SU-DHL-6 (cell line): ENCODE measurements around the gene RHCG.

Experiments
- H2AFZ ChIP-seq: fragments of 200-600 bp; sonication (generic); 2 replicates; pipeline ENCODE4 v1.6.1; 2014; ENCODE audit warnings: low read depth, mild to moderate bottlenecking, moderate library complexity, mixed read lengths, antibody characterized with exemption, low read length; ENCODE audit not compliant: severe bottlenecking
- H3F3A ChIP-seq: fragments of 200-600 bp; shearing (Covaris generic); 2 replicates; pipeline ENCODE4 v1.6.0; 2016; ENCODE audit warnings: antibody characterized with exemption, mild to moderate bottlenecking; ENCODE audit not compliant: insufficient read depth
- H3K27ac ChIP-seq: fragments of 200-600 bp; sonication (generic); 2 replicates; pipeline ENCODE4 v1.5.1; 2016; ENCODE audit warnings: low read depth, mild to moderate bottlenecking, low read length, moderate library complexity, mixed read lengths
- H3K27me3 ChIP-seq: fragments of 200-600 bp; sonication (generic), shearing (Covaris generic); 2 replicates; pipeline ENCODE4 v1.6.0; 2014; ENCODE audit warnings: mild to moderate bottlenecking, low read length
- H3K36me3 ChIP-seq: fragments of 200-600 bp; sonication (generic); 2 replicates; pipeline ENCODE4 v1.6.1; 2014; ENCODE audit warnings: mild to moderate bottlenecking, low read length, mixed read lengths
- H3K4me2 ChIP-seq: fragments of 300-600, 200-600 bp; shearing (Covaris generic), sonication (generic); 2 replicates; pipeline ENCODE4 v1.6.0; 2014; ENCODE audit warnings: low read length, low read depth, mild to moderate bottlenecking; ENCODE audit not compliant: poor library complexity, severe bottlenecking
- H3K4me3 ChIP-seq: fragments of 200-600 bp; sonication (generic); 2 replicates; pipeline ENCODE4 v1.5.1; 2014; ENCODE audit warnings: antibody characterized with exemption, low read length, mild to moderate bottlenecking, mixed read lengths; ENCODE audit not compliant: insufficient read depth, poor library complexity, severe bottlenecking
- H3K79me2 ChIP-seq: fragments of 200-600 bp; sonication (generic); 2 replicates; pipeline ENCODE4 v1.6.1; 2014; ENCODE audit warnings: mild to moderate bottlenecking, low read length, moderate library complexity; ENCODE audit not compliant: insufficient read depth
- H3K9ac ChIP-seq: fragments of 200-600 bp; sonication (generic); 2 replicates; pipeline ENCODE4 v1.7.0; 2014; ENCODE audit warnings: mild to moderate bottlenecking, low read length
- H3K9me2 ChIP-seq: fragments of 200-600 bp; sonication (generic); replicated peaks from 2 replicates; pipeline ENCODE4 v1.6.1; 2014; ENCODE audit warnings: low read length; ENCODE audit not compliant: insufficient read depth
- H3K9me3 ChIP-seq: fragments of 200-600 bp; sonication (generic); 2 replicates; pipeline ENCODE4 v1.6.1; 2014; ENCODE audit warnings: low read length, mixed read lengths; ENCODE audit not compliant: insufficient read depth
- H4K20me1 ChIP-seq: fragments of 200-600 bp; sonication (generic); 2 replicates; pipeline ENCODE4 v1.6.1; 2014; ENCODE audit warnings: low read depth, mild to moderate bottlenecking, antibody characterized with exemption, low read length, moderate library complexity, mixed read lengths
- CTCF ChIP-seq: fragments of 200-600 bp; sonication (generic); IDR thresholded peaks from one replicate; pipeline ENCODE4 v1.5.1; 2017; ENCODE audit warnings: antibody characterized with exemption, mild to moderate bottlenecking, low read length, moderate library complexity; ENCODE audit not compliant: insufficient read depth, poor library complexity, severe bottlenecking
- EZH2phosphoT487 ChIP-seq: fragments of 200-600 bp; sonication (generic), shearing (Covaris generic); conservative IDR thresholded peaks from 2 replicates; pipeline ENCODE4 v1.6.1; 2018; ENCODE audit warnings: mild to moderate bottlenecking, antibody characterized with exemption, low read length, moderate library complexity, mixed read lengths

Gene RHCG

GRCh38 chr15:89442671-89443307 is 53.6 kb downstream of the RHCG start:
- no peak overlapping the region for H3K27ac ChIP-seq
- H3K79me2 ChIP-seq = no peaks in the 10 kb centered on the region
- no peak for TF ChIP-seq EZH2phosphoT487
- peak; percentile 76 for TF ChIP-seq CTCF
- H3K36me3 ChIP-seq = no peaks in the 10 kb centered on the region
- H3K4me2 ChIP-seq = no peak overlapping the region
- H3K9ac ChIP-seq = no peak overlapping the region
- no peaks in the 10 kb centered on the region for H3K27me3 ChIP-seq
- no peak overlapping the region for H3K4me3 ChIP-seq
- H3K9me3 ChIP-seq = no peaks in the 10 kb centered on the region
- no peaks in the 10 kb centered on the region for H4K20me1 ChIP-seq
- H3F3A ChIP-seq = no peaks in the 10 kb centered on the region
- H2AFZ ChIP-seq = peak overlapping the region; percentile 54
- H3K9me2 ChIP-seq = no peaks in the 10 kb centered on the region

GRCh38 chr15:89442155-89442554 is 54.2 kb downstream of the RHCG start:
- no peak for TF ChIP-seq EZH2phosphoT487
- no peak for TF ChIP-seq CTCF
- Histone ChIP-seq H3K79me2 (no peaks in the 10 kb centered on the region), H3K27ac (peak overlapping the region; percentile 52; the same call in 1 of the 2 replicates), H3K9me3 (no peaks in the 10 kb centered on the region), H2AFZ (peak overlapping the region; percentile 54), H3K27me3 (no peaks in the 10 kb centered on the region), H3K9me2 (no peaks in the 10 kb centered on the region), H3K4me2 (peak overlapping the region; percentile 49), H3K4me3 (no peak overlapping the region), H3K36me3 (no peaks in the 10 kb centered on the region), H3K9ac (no peak overlapping the region), H4K20me1 (no peaks in the 10 kb centered on the region), H3F3A (no peaks in the 10 kb centered on the region)

- H3K36me3 ChIP-seq = no peaks in the 10 kb centered on the region
- peak overlapping the region; percentile 54 for H2AFZ ChIP-seq
- no peak overlapping the region; the same call in 1 of the 2 replicates for H3K9ac ChIP-seq
- no peaks in the 10 kb centered on the region for H3K27me3 ChIP-seq
- no peaks in the 10 kb centered on the region for H3K9me3 ChIP-seq
- peak overlapping the region; percentile 52 for H3K27ac ChIP-seq
- H3K9me2 ChIP-seq = no peaks in the 10 kb centered on the region
- H3K4me3 ChIP-seq = no peak overlapping the region
- H4K20me1 ChIP-seq = no peaks in the 10 kb centered on the region
- H3K79me2 ChIP-seq = no peaks in the 10 kb centered on the region
- no peak for TF ChIP-seq CTCF
- TF ChIP-seq EZH2phosphoT487 = no peak
- no peaks in the 10 kb centered on the region for H3F3A ChIP-seq
- peak overlapping the region; percentile 49 for H3K4me2 ChIP-seq
These were observed 55.0 kb downstream of the RHCG start for GRCh38 chr15:89441295-89441812.
